ENCODE measurements around the gene PDE4D. TPM values are rescaled to one million over a fixed set of nuclear protein-coding genes. Genes with fewer than 3 reads are reported as not detected.

Gene PDE4D
- total RNA-seq, 1 experiment from 2014 or later = 2.1 TPM

- H3K36me3 Mint-ChIP-seq (ENCODE audit: insufficient read depth in 1 of 3, low read depth in 3 of 3) = no peaks in the 10 kb centered on the region
- Histone ChIP-seq H2BK15ac (ENCODE audit: low read depth, low read length) (no peak overlapping the region), H3K9me3 (ENCODE audit: control insufficient read depth, low read depth, low read length) (no peaks in the 10 kb centered on the region)
Observed at GRCh38 chr5:59473611-59474010, 419.9 kb downstream of the PDE4D start.

More at GRCh38 chr5:59473611-59474010, 419.9 kb downstream of the PDE4D start:
- no peaks in the 10 kb centered on the region for H3K23me2 ChIP-seq (ENCODE audit: insufficient read length, low read depth, low read length, poor library complexity, severe bottlenecking)
- no peak overlapping the region for H3K4me2 ChIP-seq (ENCODE audit: insufficient read depth, insufficient read length, low read length)
- no peaks in the 10 kb centered on the region for H3K27me3 ChIP-seq (ENCODE audit: insufficient read depth, low read length)
- no peak overlapping the region for H2AK5ac ChIP-seq (ENCODE audit: insufficient read length, low read length)
- no peaks in the 10 kb centered on the region for H3K79me1 ChIP-seq (ENCODE audit: insufficient read depth, low read depth, low read length, poor library complexity, severe bottlenecking)
- no peak overlapping the region for H3K23ac ChIP-seq (ENCODE audit: insufficient read length, low read depth, low read length)
- no peak overlapping the region for H4K8ac ChIP-seq (replicated peaks; ENCODE audit: insufficient read length, low read depth, low read length)
- H3K56ac ChIP-seq (ENCODE audit: insufficient read length, low read depth, low read length) = no peak overlapping the region
- no peak overlapping the region for H2BK5ac ChIP-seq (ENCODE audit: insufficient read length, low read length)
- H4K91ac ChIP-seq (ENCODE audit: insufficient read length, low read depth, low read length) = no peak overlapping the region
- no peaks in the 10 kb centered on the region for H3K4me1 ChIP-seq (ENCODE audit: insufficient read depth, low read length)
- no peaks in the 10 kb centered on the region for H4K20me1 ChIP-seq (ENCODE audit: control insufficient read depth, insufficient read depth, insufficient read length)
- H2BK120ac ChIP-seq (ENCODE audit: low read depth, low read length, poor library complexity, severe bottlenecking) = no peak overlapping the region
- no peak overlapping the region for H2BK12ac ChIP-seq (ENCODE audit: insufficient read length, low read depth, low read length)
- Mint-ChIP-seq H3K27me3 (ENCODE audit: low read depth) (no peaks in the 10 kb centered on the region), H3K4me3 (no peak overlapping the region), H3K27ac (no peak overlapping the region), H3K9me3 (no peaks in the 10 kb centered on the region), H3K4me1 (peaks cover 5 to 6% of the 10 kb centered on the region in 2 experiments; a peak in 3 of 4 replicates)
- TF ChIP-seq, protein P1, sequence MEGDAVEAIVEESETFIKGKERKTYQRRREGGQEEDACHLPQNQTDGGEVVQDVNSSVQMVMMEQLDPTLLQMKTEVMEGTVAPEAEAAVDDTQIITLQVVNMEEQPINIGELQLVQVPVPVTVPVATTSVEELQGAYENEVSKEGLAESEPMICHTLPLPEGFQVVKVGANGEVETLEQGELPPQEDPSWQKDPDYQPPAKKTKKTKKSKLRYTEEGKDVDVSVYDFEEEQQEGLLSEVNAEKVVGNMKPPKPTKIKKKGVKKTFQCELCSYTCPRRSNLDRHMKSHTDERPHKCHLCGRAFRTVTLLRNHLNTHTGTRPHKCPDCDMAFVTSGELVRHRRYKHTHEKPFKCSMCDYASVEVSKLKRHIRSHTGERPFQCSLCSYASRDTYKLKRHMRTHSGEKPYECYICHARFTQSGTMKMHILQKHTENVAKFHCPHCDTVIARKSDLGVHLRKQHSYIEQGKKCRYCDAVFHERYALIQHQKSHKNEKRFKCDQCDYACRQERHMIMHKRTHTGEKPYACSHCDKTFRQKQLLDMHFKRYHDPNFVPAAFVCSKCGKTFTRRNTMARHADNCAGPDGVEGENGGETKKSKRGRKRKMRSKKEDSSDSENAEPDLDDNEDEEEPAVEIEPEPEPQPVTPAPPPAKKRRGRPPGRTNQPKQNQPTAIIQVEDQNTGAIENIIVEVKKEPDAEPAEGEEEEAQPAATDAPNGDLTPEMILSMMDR (conservative IDR thresholded peaks at IDR 0.05) = no peak
- H3K4ac ChIP-seq (ENCODE audit: low read depth, low read length) = no peak overlapping the region
- H2BK20ac ChIP-seq (ENCODE audit: low read depth, low read length, poor library complexity, severe bottlenecking) = no peak overlapping the region
- H3K79me2 ChIP-seq (ENCODE audit: insufficient read depth, low read length) = no peaks in the 10 kb centered on the region
- H3K14ac ChIP-seq (ENCODE audit: insufficient read depth, low read length) = no peak overlapping the region
- no peak overlapping the region for H3T11ph ChIP-seq (ENCODE audit: low read length)
- H3K18ac ChIP-seq (ENCODE audit: insufficient read length, low read depth, low read length) = no peak overlapping the region
- H3K27ac ChIP-seq (ENCODE audit: insufficient read length, low read depth, low read length) = no peak overlapping the region
- H4K5ac ChIP-seq (ENCODE audit: insufficient read length, low read depth, low read length) = no peak overlapping the region
- H2AFZ ChIP-seq (ENCODE audit: low read length) = no peak overlapping the region
- no peak for DNase-seq
- H3K9ac ChIP-seq (ENCODE audit: extremely low read depth, insufficient read length, low read length) = no peak overlapping the region
